ENCODE data around the gene TRIM56. TPM values are rescaled to one million over a fixed set of nuclear protein-coding genes. Genes with fewer than 3 reads are reported as not detected.

TRIM56 gene
- total and polyA plus RNA-seq, 2 of the 13 experiments (the other 11 are each of a cell fraction or from before 2014, with no cell fraction given) = 3.2 to 7.1 TPM

GRCh38 chr7:101125989-101126650, 40.8 kb downstream of the TRIM56 start (continued):
- TF ChIP-seq ZNF563 (CRISPR knock-in tag; IDR thresholded peaks at IDR 0.05) (peak; percentile 56), PLSCR1 (CRISPR knock-in tag; IDR thresholded peaks at IDR 0.05; ENCODE audit: borderline replicate concordance) (no peak), ZNF547 (CRISPR knock-in tag; IDR thresholded peaks at IDR 0.05) (no peak), MYC (CRISPR knock-in tag; IDR thresholded peaks at IDR 0.05; ENCODE audit: borderline replicate concordance) (peak; percentile 96), RAD21 (CRISPR knock-in tag; IDR thresholded peaks at IDR 0.05) (0 out of 2 replicates have a peak, but pooled peaks have one; percentile 5), ZNF776 (CRISPR knock-in tag; IDR thresholded peaks at IDR 0.05) (no peak), ZNF646 (CRISPR knock-in tag; IDR thresholded peaks at IDR 0.05) (no peak), MNT (IDR thresholded peaks at IDR 0.05) (peak; percentile 99), TGIF2 (CRISPR knock-in tag; IDR thresholded peaks at IDR 0.05) (no peak; the same call in 1 of the 2 replicates), ZNF138 (CRISPR knock-in tag; IDR thresholded peaks at IDR 0.05; ENCODE audit: low read depth) (no peak), RFX3 (CRISPR knock-in tag; IDR thresholded peaks at IDR 0.05) (peak; percentile 25; the same call in 1 of the 2 replicates), KDM6A (CRISPR knock-in tag; IDR thresholded peaks at IDR 0.05; ENCODE audit: low read depth) (peak; percentile 49), ZNF335 (CRISPR knock-in tag; IDR thresholded peaks at IDR 0.05) (peak; percentile 30; the same call in 1 of the 2 replicates), ATRX (CRISPR knock-in tag; IDR thresholded peaks at IDR 0.05; ENCODE audit: borderline replicate concordance) (no peak), CBFB (CRISPR knock-in tag; IDR thresholded peaks at IDR 0.05) (no peak), ZNF451 (CRISPR knock-in tag; IDR thresholded peaks at IDR 0.05) (no peak), ZNF333 (CRISPR knock-in tag; IDR thresholded peaks at IDR 0.05; ENCODE audit: borderline replicate concordance) (peak; percentile 46; the same call in 1 of the 2 replicates), XRCC5 (optimal IDR thresholded peaks at IDR 0.05; ENCODE audit: low read length) (no peak), NAIF1 (CRISPR knock-in tag; IDR thresholded peaks at IDR 0.05; ENCODE audit: borderline replicate concordance) (peak; percentile 40; the same call in 1 of the 2 replicates), ZNF383 (CRISPR knock-in tag; IDR thresholded peaks at IDR 0.05; ENCODE audit: borderline replicate concordance) (no peak)
